GM12872 (cell line): ENCODE measurements around the gene ZNF763.

Source experiments
- CTCF ChIP-seq: IDR thresholded peaks from 3 replicates; pipeline ENCODE4 v1.5.1; 2011; ENCODE audit warnings: low read depth, mild to moderate bottlenecking, low read length, moderate library complexity; ENCODE audit not compliant: insufficient read depth

Gene ZNF763

GRCh38 chr19:11942843-11943108, 22.1 kb upstream of the ZNF763 start:
- TF ChIP-seq CTCF = no peak

- no peak for TF ChIP-seq CTCF
Measured at GRCh38 chr19:11944656-11945055, 20.2 kb upstream of the ZNF763 start.

GRCh38 chr19:11948646-11949045, 16.2 kb upstream of the ZNF763 start:
- no peak for TF ChIP-seq CTCF

- TF ChIP-seq CTCF = no peak
Measured at GRCh38 chr19:11949201-11949600, 15.6 kb upstream of the ZNF763 start.

- no peak for TF ChIP-seq CTCF
Measured at GRCh38 chr19:11950312-11950711, 14.5 kb upstream of the ZNF763 start.

GRCh38 chr19:11963566-11964355, 1.1 kb upstream of the ZNF763 start:
- peak; percentile 81 for TF ChIP-seq CTCF

- TF ChIP-seq CTCF = peak; percentile 33; the same call in 1 of the 3 replicates
Measured at GRCh38 chr19:11964496-11964857, 363 bp upstream of the ZNF763 start.
